Esophagus muscularis mucosa (tissue), 4 donors: ENCODE results near the gene UBE2U. TPM values are rescaled to one million over a fixed set of nuclear protein-coding genes. Genes with fewer than 3 reads are reported as not detected.
"Not testable (repeated sequence)": the region's sequence is repeated elsewhere in the genome, so short reads cannot be mapped to it uniquely, and the experiment has no call there.

Experiments used
- DNase-seq: peaks from one replicate; pipeline ENCODE4 v3.0.0-alpha.2; 2017; ENCODE audit errors: extremely low spot score
- H3K27ac ChIP-seq, 4 donors: fragments of 200-600 bp; sonication (generic); replicated peaks in 1 of 4; 1 replicate in 3 of 4; 2 replicates in 1 of 4; pipeline ENCODE4 v1.5.1; 2016 to 2019; ENCODE audit warnings: mild to moderate bottlenecking in 1 of 4
- H3K27me3 ChIP-seq, 4 donors: fragments of 200-600 bp; sonication (generic); one replicate each; pipeline versions ENCODE4 v1.5.1 to v1.6.0; 2016 to 2019
- H3K36me3 ChIP-seq, 4 donors: fragments of 200-600 bp; sonication (generic); one replicate each; pipeline ENCODE4 v1.5.1; 2016 to 2019
- H3K4me1 ChIP-seq, 4 donors: fragments of 200-600 bp; sonication (generic); one replicate each; pipeline ENCODE4 v1.5.1; 2016 to 2019
- H3K4me3 ChIP-seq, 4 donors: fragments of 200-600 bp; sonication (generic); 1 replicate in 2 of 4; 2 replicates in 2 of 4; pipeline ENCODE4 v1.5.1; 2016 to 2019; ENCODE audit warnings: mild to moderate bottlenecking in 4 of 4, moderate library complexity in 1 of 4
- H3K9me3 ChIP-seq, 4 donors: fragments of 200-600 bp; sonication (generic); 1 replicate in 3 of 4; 2 replicates in 1 of 4; pipeline ENCODE4 v1.5.1; 2016 to 2019
- EP300 ChIP-seq: sonication (generic); formaldehyde crosslinking; IDR thresholded peaks from one replicate; pipeline ENCODE4 v1.6.1; 2017; ENCODE audit warnings: antibody characterized with exemption
- POLR2A ChIP-seq: fragments of 450-650 bp; IDR thresholded peaks from one replicate; pipeline ENCODE4 v1.6.1; 2017; ENCODE audit warnings: antibody characterized with exemption, moderate library complexity, mild to moderate bottlenecking, low read depth
- POLR2AphosphoS5 ChIP-seq, 2 donors: sonication (generic); formaldehyde crosslinking; IDR thresholded peaks; one replicate each; pipeline ENCODE4 v1.6.1; 2017; ENCODE audit warnings: antibody characterized with exemption in 2 of 2
- WGBS: methylation state at CpG from one replicate; pipeline ENCODE4 v1.1.5; 2018; 5-methylcytosine and 5-hydroxymethylcytosine counted together
- intact Hi-C: fragments of 100-400 bp; cut with DNase I; formaldehyde crosslinking; loops from one replicate; pipeline ENCODE4 v1.15.1; 2023
- total RNA-seq, 4 donors: library from RNA; depleted of rRNA; stranded (reverse); fragments of >200 nt; gene quantifications; one replicate each; pipeline versions ENCODE4 v1.1.0 to v1.2.1, GENCODE V29; 2016
- TF ChIP-seq, protein P1 (sequence below), 3 experiments: fragments of 200-600 bp in 2 of 3; fragments of 450-650 bp in 1 of 3; sonication (generic) in 2 of 3; IDR thresholded peaks; one replicate each; pipeline ENCODE4 v1.5.1; 2017 to 2019; ENCODE audit warnings: antibody characterized with exemption in 3 of 3, mild to moderate bottlenecking in 2 of 3, moderate library complexity in 1 of 3

UBE2U gene
- total RNA-seq, 4 donors from 2014 or later = not detected

- no peaks in the 10 kb centered on the region for H3K36me3 ChIP-seq
- intact Hi-C loops = loop anchor here (2.0 to 10.0 kb wide), 3 partner anchors 469 to 627 kb away; partner anchors contain the start of gene ROR1
- WGBS = 65% methylated on average over 4 of the region's 4 CpGs
- H3K4me3 ChIP-seq = no peak overlapping the region
- no peaks in the 10 kb centered on the region for H3K9me3 ChIP-seq
- TF ChIP-seq POLR2AphosphoS5 (IDR thresholded peaks at IDR 0.05) = no peak
- no peak for TF ChIP-seq EP300
- H3K27me3 ChIP-seq = peaks cover 0 to 10% (median 0%) of the 10 kb centered on the region in 4 donors
- no peak overlapping the region for H3K27ac ChIP-seq
- DNase-seq = no peak
- peaks cover 3 to 10% (median 5%) of the 10 kb centered on the region in 4 donors for H3K4me1 ChIP-seq
Observed at GRCh38 chr1:64243757-64244080, 40.3 kb downstream of the UBE2U start.

GRCh38 chr1:64245495-64245894 is 42.1 kb downstream of the UBE2U start:
- intact Hi-C loops = loop anchor here (2.0 to 10.0 kb wide), 3 partner anchors 471 to 668 kb away; partner anchors contain the start of gene ROR1
- Histone ChIP-seq H3K27me3 (peaks cover 0 to 14% (median 0%) of the 10 kb centered on the region in 4 donors), H3K4me1 (peaks cover 3 to 10% (median 5%) of the 10 kb centered on the region in 4 donors), H3K27ac (no peak overlapping the region), H3K9me3 (no peaks in the 10 kb centered on the region), H3K4me3 (no peak overlapping the region), H3K36me3 (no peaks in the 10 kb centered on the region)
- no peak for TF ChIP-seq POLR2AphosphoS5 (IDR thresholded peaks at IDR 0.05)
- TF ChIP-seq POLR2A = no peak
- WGBS = 74% methylated on average over 9 of the region's 9 CpGs
- DNase-seq = no peak

DNA sequence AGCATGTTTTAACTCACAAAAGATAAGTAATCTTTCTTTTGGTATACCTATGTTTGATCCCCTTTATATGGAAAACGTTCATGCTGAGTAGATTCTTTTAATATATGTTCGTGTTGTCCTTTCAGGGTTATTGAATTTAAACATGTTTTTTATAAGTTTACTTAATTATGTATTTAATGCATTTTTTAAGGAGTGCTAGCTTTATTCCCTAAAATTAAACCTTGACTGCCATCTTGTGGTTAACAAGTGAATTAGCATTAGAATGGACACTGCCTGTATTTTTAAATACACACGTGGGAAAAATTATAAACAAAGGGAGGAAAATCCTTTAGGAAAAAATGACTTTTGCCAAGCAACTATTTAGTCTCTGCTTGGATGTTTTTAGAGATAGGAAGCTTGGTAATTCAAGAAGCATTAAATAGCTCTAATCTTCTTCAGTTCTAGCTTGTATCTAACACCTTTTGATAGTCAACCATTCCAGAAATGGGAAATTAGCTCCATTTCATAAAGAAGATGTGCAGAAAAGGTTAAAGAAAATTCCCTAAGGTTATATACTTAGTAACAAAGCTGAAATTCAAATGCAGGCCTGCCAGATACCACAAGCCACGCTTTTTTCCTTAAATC is 43.0 kb downstream of the UBE2U start:
- H3K27ac ChIP-seq = no peak overlapping the region
- TF ChIP-seq, protein P1, sequence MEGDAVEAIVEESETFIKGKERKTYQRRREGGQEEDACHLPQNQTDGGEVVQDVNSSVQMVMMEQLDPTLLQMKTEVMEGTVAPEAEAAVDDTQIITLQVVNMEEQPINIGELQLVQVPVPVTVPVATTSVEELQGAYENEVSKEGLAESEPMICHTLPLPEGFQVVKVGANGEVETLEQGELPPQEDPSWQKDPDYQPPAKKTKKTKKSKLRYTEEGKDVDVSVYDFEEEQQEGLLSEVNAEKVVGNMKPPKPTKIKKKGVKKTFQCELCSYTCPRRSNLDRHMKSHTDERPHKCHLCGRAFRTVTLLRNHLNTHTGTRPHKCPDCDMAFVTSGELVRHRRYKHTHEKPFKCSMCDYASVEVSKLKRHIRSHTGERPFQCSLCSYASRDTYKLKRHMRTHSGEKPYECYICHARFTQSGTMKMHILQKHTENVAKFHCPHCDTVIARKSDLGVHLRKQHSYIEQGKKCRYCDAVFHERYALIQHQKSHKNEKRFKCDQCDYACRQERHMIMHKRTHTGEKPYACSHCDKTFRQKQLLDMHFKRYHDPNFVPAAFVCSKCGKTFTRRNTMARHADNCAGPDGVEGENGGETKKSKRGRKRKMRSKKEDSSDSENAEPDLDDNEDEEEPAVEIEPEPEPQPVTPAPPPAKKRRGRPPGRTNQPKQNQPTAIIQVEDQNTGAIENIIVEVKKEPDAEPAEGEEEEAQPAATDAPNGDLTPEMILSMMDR (IDR thresholded peaks at IDR 0.05) = peak; percentile 71 to 82 (median 78)
- TF ChIP-seq POLR2A = no peak
- intact Hi-C loops = loop anchor here (5.0 to 10.0 kb wide), 2 partner anchors 472 to 669 kb away; partner anchors contain the start of gene ROR1
- no peaks in the 10 kb centered on the region for H3K36me3 ChIP-seq
- DNase-seq = no peak
- H3K9me3 ChIP-seq = no peaks in the 10 kb centered on the region
- H3K27me3 ChIP-seq = peaks cover 0 to 14% (median 0%) of the 10 kb centered on the region in 4 donors
- H3K4me1 ChIP-seq = peaks cover 3 to 10% (median 5%) of the 10 kb centered on the region in 4 donors
- H3K4me3 ChIP-seq = no peak overlapping the region
- WGBS = 22% methylated on average over 4 of the region's 4 CpGs

- 67% methylated on average over 5 of the region's 5 CpGs for WGBS
- no peak for DNase-seq
- Histone ChIP-seq H3K27ac (no peak overlapping the region), H3K4me3 (no peak overlapping the region), H3K36me3 (no peaks in the 10 kb centered on the region), H3K4me1 (peaks cover 3 to 10% (median 5%) of the 10 kb centered on the region in 4 donors), H3K9me3 (no peaks in the 10 kb centered on the region), H3K27me3 (peaks cover 0 to 14% (median 0%) of the 10 kb centered on the region in 4 donors)
- intact Hi-C loops = loop anchor here (5.0 to 10.0 kb wide), 2 partner anchors 473 to 671 kb away; partner anchors contain the start of gene ROR1
- TF ChIP-seq POLR2A = no peak
- TF ChIP-seq, protein P1 (IDR thresholded peaks at IDR 0.05) = no peak
- TF ChIP-seq EP300 = no peak
- no peak for TF ChIP-seq POLR2AphosphoS5 (IDR thresholded peaks at IDR 0.05)
Observed at GRCh38 chr1:64248065-64248464, 44.6 kb downstream of the UBE2U start.

DNA sequence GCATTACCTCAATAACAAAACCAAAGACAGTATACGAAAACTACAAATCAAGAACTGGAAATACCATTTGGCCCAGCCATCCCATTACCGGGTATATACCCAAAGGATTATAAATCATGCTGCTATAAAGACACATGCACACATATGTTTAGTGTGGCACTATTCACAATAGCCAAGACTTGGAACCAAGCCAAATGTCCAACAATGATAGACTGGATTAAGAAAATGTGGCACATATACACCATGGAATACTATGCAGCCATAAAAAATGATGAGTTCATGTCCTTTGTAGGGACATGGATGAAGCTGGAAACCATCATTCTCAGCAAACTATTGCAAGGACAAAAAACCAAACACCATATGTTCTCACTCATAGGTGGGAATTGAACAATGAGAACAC is 47.0 kb downstream of the UBE2U start:
- 83% methylated on average over 2 of the region's 2 CpGs for WGBS

GRCh38 chr1:64251971-64252370 is 48.5 kb downstream of the UBE2U start:
- WGBS = 92% methylated on average over 3 of the region's 3 CpGs
- H3K4me3 ChIP-seq = no peak overlapping the region
- H3K4me1 ChIP-seq = no peaks in the 10 kb centered on the region
- DNase-seq = no peak
- H3K27me3 ChIP-seq = peaks cover 0 to 9% (median 0%) of the 10 kb centered on the region in 4 donors
- H3K36me3 ChIP-seq = no peaks in the 10 kb centered on the region
- H3K9me3 ChIP-seq = peaks cover 0 to 15% (median 0%) of the 10 kb centered on the region in 4 donors
- intact Hi-C loops = no loop called here
- H3K27ac ChIP-seq = no peak overlapping the region
- TF ChIP-seq POLR2AphosphoS5 (IDR thresholded peaks at IDR 0.05) (no peak), POLR2A (no peak), EP300 (no peak)
- TF ChIP-seq, protein P1 (IDR thresholded peaks at IDR 0.05) = no peak

More for the DNA sequence above, 47.0 kb downstream of the UBE2U start:
- H3K4me1 ChIP-seq, H3K4me3 ChIP-seq, H3K36me3 ChIP-seq, H3K27ac ChIP-seq, intact Hi-C loops, DNase-seq: not testable (repeated sequence)
- peaks cover 0 to 12% (median 0%) of the 10 kb centered on the region in 4 donors for H3K27me3 ChIP-seq
- peaks cover 0 to 15% (median 0%) of the 10 kb centered on the region in 4 donors for H3K9me3 ChIP-seq

- H3K9me3 ChIP-seq = peaks cover 0 to 15% (median 0%) of the 10 kb centered on the region in 4 donors
- H3K4me1 ChIP-seq, DNase-seq, H3K27me3 ChIP-seq, H3K36me3 ChIP-seq, H3K27ac ChIP-seq, H3K4me3 ChIP-seq, intact Hi-C loops: not testable (repeated sequence)
- WGBS = 76% methylated on average over 2 of the region's 2 CpGs
Observed at GRCh38 chr1:64257233-64257632, 53.8 kb downstream of the UBE2U start.

DNA sequence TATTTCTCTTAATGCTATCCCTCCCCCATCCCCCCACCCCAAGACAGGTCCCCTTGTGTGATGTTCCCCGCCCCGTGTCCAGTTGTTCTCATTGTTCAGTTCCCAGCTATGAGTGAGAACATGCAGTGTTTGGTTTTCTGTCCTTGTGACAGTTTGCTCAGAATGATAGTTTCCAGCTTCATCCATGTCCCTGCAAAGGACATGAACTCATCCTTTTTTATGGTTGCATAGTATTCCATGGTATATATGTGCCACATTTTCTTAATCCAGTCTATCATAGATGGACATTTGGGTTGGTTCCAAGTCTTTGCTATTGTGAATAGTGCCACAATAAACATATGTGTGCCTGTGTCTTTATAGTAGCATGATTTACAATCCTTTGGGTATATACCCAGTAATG is 55.0 kb downstream of the UBE2U start:
- WGBS = 78% methylated on average over 2 of the region's 2 CpGs
- H3K27me3 ChIP-seq, intact Hi-C loops: not testable (repeated sequence)

More for the DNA sequence above, 55.0 kb downstream of the UBE2U start:
- H3K9me3 ChIP-seq = peaks cover 0 to 13% (median 0%) of the 10 kb centered on the region in 4 donors
- DNase-seq, H3K4me3 ChIP-seq, H3K4me1 ChIP-seq, H3K27ac ChIP-seq, H3K36me3 ChIP-seq: not testable (repeated sequence)
